Gastrocnemius medialis (tissue), 4 donors: ENCODE data around the gene RNF151. TPM values are rescaled to one million over a fixed set of nuclear protein-coding genes. Genes with fewer than 3 reads are reported as not detected.
A peak's percentile ranks its signal among the peaks of the same experiment; 100 is the strongest.
"Not testable (repeated sequence)": the region's sequence is repeated elsewhere in the genome, so short reads cannot be mapped to it uniquely, and the experiment has no call there.

Experiments
- ATAC-seq, 2 donors: fragments of 150-250 bp; one replicate each; pipeline ENCODE4 v1.9.1; 2016
- DNase-seq, 2 donors: peaks; one replicate each; pipeline ENCODE4 v3.0.0-alpha.2; 2019
- H3K27ac ChIP-seq, 4 donors: fragments of 200-600 bp; sonication (generic); 1 replicate in 1 of 4; 2 replicates in 3 of 4; pipeline ENCODE4 v1.5.1; 2016 to 2018; ENCODE audit warnings: mild to moderate bottlenecking in 2 of 4, moderate library complexity in 1 of 4
- H3K27me3 ChIP-seq, 3 donors: fragments of 200-600 bp; sonication (generic) in 2 of 3; 1 replicate in 1 of 3; 2 replicates in 2 of 3; pipeline versions ENCODE4 v1.5.1 to v1.6.0; 2016 to 2019; ENCODE audit warnings: mild to moderate bottlenecking in 1 of 3, moderate library complexity in 1 of 3
- H3K36me3 ChIP-seq, 2 donors: fragments of 200-600 bp; sonication (generic) in 1 of 2; one replicate each; pipeline ENCODE4 v1.5.1; 2017 to 2018
- H3K4me1 ChIP-seq, 2 donors: fragments of 200-600 bp; sonication (generic) in 1 of 2; one replicate each; pipeline ENCODE4 v1.5.1; 2016 to 2017; ENCODE audit warnings: mild to moderate bottlenecking in 2 of 2
- H3K4me3 ChIP-seq, 4 donors: fragments of 200-600 bp; sonication (generic) in 3 of 4; 1 replicate in 1 of 4; 2 replicates in 3 of 4; pipeline ENCODE4 v1.5.1; 2016 to 2019; ENCODE audit warnings: mild to moderate bottlenecking in 2 of 4
- H3K9me3 ChIP-seq, 3 donors: fragments of 200-600 bp; sonication (generic) in 2 of 3; 1 replicate in 1 of 3; 2 replicates in 2 of 3; pipeline ENCODE4 v1.5.1; 2016 to 2019
- POLR2A ChIP-seq, 2 donors: fragments of 450-650 bp; IDR thresholded peaks; one replicate each; pipeline ENCODE4 v1.6.1; 2017; ENCODE audit warnings: antibody characterized with exemption in 2 of 2, mild to moderate bottlenecking in 2 of 2, moderate library complexity in 2 of 2
- in situ Hi-C, 4 donors: fragments of 200-750 bp; cut with MboI; loops; one replicate each; pipeline versions ENCODE4 v1.15.0 to v1.8.0; 2017; ENCODE audit warnings: low sequenced_read_pairs in 4 of 4
- intact Hi-C: fragments of 100-400 bp; cut with DNase I; formaldehyde crosslinking; loops from one replicate; pipeline ENCODE4 v1.15.1; 2023; ENCODE audit warnings: low total_unique reads
- total RNA-seq, 4 donors: library from RNA; depleted of rRNA; stranded (reverse); fragments of >200 nt; gene quantifications; one replicate each; pipeline versions ENCODE4 v1.1.0 to v1.2.3, GENCODE V29; 2016
- TF ChIP-seq, protein P1 (sequence below), 5 experiments: fragments of 450-650 bp in 3 of 5; fragments of 200-600 bp in 2 of 5; sonication (generic) in 2 of 5; IDR thresholded peaks in 4 of 5; conservative IDR thresholded peaks in 1 of 5; 1 replicate in 4 of 5; 2 replicates in 1 of 5; pipeline ENCODE4 v1.5.1; 2016 to 2019; ENCODE audit warnings: antibody characterized with exemption in 5 of 5, mild to moderate bottlenecking in 3 of 5, moderate library complexity in 3 of 5

The RNF151 gene
- total RNA-seq, 4 donors from 2014 or later: not detected

DNA sequence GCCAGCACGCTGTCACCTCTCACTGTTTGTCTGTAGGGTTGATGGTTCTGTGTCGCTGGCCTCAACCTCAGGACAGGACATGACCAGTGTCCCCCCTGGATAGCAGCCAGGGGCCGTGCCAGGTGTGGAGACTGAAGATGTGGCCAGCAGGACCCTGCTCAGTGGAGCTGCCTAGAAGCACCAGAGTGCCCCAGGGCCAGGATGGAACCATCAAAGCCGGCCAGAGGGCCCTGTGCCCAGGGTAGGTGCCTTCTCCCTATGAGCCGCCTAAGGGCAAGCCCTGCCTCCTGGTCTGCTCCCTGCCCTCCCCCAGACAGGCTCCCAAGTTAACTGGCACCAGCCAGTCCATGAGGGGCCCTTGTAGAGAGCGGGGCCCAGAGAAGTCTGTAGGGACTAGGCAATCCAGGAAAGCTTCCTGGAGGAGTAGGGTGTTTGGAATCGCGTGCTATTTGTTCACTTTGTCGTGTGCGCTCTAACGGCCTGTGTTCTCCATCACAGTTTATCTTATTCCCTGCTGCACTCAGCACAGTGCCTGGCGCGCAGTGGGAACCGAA lies 7.9 kb upstream of the RNF151 start:
- no peaks in the 10 kb centered on the region for H3K27me3 ChIP-seq
- H3K4me3 ChIP-seq: peak overlapping the region; percentile 8 to 99 (median 83)
- H3K9me3 ChIP-seq: no peaks in the 10 kb centered on the region
- peaks cover 29 to 33% of the 10 kb centered on the region in 2 donors for H3K4me1 ChIP-seq
- DNase-seq (no peak), ATAC-seq (peak; percentile 0 to 17)
- in situ Hi-C loops: no loop called here
- peaks cover 0 to 25% of the 10 kb centered on the region in 2 donors for H3K36me3 ChIP-seq
- peak overlapping the region; percentile 84 to 100 (median 90) for H3K27ac ChIP-seq
- TF ChIP-seq, protein P1, sequence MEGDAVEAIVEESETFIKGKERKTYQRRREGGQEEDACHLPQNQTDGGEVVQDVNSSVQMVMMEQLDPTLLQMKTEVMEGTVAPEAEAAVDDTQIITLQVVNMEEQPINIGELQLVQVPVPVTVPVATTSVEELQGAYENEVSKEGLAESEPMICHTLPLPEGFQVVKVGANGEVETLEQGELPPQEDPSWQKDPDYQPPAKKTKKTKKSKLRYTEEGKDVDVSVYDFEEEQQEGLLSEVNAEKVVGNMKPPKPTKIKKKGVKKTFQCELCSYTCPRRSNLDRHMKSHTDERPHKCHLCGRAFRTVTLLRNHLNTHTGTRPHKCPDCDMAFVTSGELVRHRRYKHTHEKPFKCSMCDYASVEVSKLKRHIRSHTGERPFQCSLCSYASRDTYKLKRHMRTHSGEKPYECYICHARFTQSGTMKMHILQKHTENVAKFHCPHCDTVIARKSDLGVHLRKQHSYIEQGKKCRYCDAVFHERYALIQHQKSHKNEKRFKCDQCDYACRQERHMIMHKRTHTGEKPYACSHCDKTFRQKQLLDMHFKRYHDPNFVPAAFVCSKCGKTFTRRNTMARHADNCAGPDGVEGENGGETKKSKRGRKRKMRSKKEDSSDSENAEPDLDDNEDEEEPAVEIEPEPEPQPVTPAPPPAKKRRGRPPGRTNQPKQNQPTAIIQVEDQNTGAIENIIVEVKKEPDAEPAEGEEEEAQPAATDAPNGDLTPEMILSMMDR (IDR thresholded peaks at IDR 0.05 in 4 of 5, conservative IDR thresholded peaks at IDR 0.05 in 1 of 5): no peak
- TF ChIP-seq POLR2A (IDR thresholded peaks at IDR 0.05): no peak
- intact Hi-C loops: no loop called here

GRCh38 chr16:1959269-1960039 lies 7.2 kb upstream of the RNF151 start, which contains the start of gene NDUFB10:
TSS of gene NDUFB10 (plus strand) at chr16:1959538. CDS start at chr16:1959625, 87 bp downstream.
- TF ChIP-seq POLR2A (IDR thresholded peaks at IDR 0.05): peak; percentile 93 to 94
- TF ChIP-seq, protein P1 (IDR thresholded peaks at IDR 0.05 in 4 of 5, conservative IDR thresholded peaks at IDR 0.05 in 1 of 5): peak; percentile 50 to 79 (median 59)
- peaks cover 24 to 33% of the 10 kb centered on the region in 2 donors for H3K4me1 ChIP-seq
- ATAC-seq: peak; percentile 83 to 89
- no peaks in the 10 kb centered on the region for H3K27me3 ChIP-seq
- H3K36me3 ChIP-seq: peaks cover 0 to 25% of the 10 kb centered on the region in 2 donors
- intact Hi-C loops: no loop called here
- peak; percentile 83 to 91 for DNase-seq
- in situ Hi-C loops: no loop called here
- H3K27ac ChIP-seq: peak within 1 kb of the TSS; percentile 84 to 100 (median 90)
- peak within 1 kb of the TSS; percentile 65 to 99 (median 83) for H3K4me3 ChIP-seq
- no peaks in the 10 kb centered on the region for H3K9me3 ChIP-seq

DNA sequence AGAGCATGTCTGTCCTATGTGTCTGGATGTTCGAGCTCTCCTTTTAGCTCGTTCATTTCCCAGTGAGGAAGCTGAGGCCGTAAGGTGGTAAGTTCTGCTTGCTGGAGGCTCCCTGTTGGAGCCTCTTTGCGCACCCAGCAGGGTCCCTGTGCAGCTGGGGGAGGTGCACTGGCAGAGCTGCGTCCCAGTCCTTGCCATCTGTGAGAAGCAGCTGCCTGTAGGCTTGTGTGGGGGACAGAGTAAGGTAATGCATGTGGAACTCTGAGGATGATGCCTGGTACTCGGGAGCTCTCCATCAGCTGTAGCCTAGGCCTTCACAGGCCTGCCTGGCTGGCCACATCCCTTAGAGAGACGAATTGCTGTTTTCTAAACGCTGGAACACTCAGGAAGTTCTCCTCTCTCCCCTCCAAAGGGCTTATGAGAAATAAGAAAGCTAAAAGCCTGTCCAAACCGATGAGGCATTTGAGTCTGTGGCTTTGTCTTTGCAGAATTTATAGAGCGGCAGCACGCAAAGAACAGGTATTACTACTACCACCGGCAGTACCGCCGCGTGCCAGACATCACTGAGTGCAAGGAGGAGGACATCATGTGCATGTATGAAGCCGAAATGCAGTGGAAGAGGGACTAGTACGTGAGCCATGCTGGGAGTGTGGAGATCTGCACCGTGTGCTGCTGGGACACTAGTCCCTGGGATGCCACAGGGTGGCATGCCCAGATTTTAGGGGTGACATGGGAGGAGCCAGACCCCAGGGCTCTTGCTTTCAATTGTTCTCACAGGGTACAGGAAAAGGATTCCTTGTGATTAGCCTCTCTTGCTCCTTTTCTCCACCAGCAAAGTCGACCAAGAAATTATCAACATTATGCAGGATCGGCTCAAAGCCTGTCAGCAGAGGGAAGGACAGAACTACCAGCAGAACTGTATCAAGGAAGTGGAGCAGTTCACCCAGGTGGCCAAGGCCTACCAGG lies 5.7 kb upstream of the RNF151 start:
- H3K4me1 ChIP-seq: peaks cover 28 to 32% of the 10 kb centered on the region in 2 donors
- H3K27ac ChIP-seq: peak overlapping the region in 3 of 4 donors; percentile 84 to 100 (median 90)
- no peaks in the 10 kb centered on the region for H3K9me3 ChIP-seq
- H3K36me3 ChIP-seq: peaks cover 0 to 25% of the 10 kb centered on the region in 2 donors
- H3K4me3 ChIP-seq: peak overlapping the region; percentile 65 to 99 (median 83)
- TF ChIP-seq, protein P1 (IDR thresholded peaks at IDR 0.05 in 4 of 5, conservative IDR thresholded peaks at IDR 0.05 in 1 of 5): no peak
- no peak for TF ChIP-seq POLR2A (IDR thresholded peaks at IDR 0.05)
- no peaks in the 10 kb centered on the region for H3K27me3 ChIP-seq
- in situ Hi-C loops (no loop called here), intact Hi-C loops (no loop called here)
- DNase-seq (no peak), ATAC-seq (no peak)

DNA sequence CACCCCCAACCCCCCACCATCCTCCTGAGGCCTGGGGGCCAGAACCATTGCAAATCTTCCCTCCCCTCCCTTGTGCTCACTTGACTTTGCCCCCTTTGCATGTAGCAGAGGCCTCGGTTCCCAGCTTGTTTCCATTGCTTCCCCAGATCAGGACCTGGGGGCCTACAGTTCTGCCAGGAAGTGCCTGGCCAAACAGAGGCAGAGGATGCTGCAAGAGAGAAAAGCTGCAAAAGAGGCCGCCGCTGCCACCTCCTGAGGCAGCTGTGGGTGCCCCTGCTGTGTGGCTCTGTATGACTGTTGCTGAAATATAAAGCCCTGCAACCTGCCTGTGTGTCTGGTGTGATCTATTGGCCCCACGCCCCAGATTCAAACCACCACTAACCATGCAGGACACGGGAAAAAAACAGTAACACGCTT lies 5.0 kb upstream of the RNF151 start:
- TF ChIP-seq, protein P1 (IDR thresholded peaks at IDR 0.05 in 4 of 5, conservative IDR thresholded peaks at IDR 0.05 in 1 of 5): no peak
- TF ChIP-seq POLR2A (IDR thresholded peaks at IDR 0.05): no peak
- DNase-seq (no peak), ATAC-seq (no peak)
- Histone ChIP-seq H3K9me3 (no peaks in the 10 kb centered on the region), H3K4me1 (peaks cover 28 to 35% of the 10 kb centered on the region in 2 donors), H3K4me3 (no peak overlapping the region), H3K27ac (no peak overlapping the region), H3K27me3 (no peaks in the 10 kb centered on the region), H3K36me3 (peaks cover 0 to 25% of the 10 kb centered on the region in 2 donors)
- in situ Hi-C loops: no loop called here
- intact Hi-C loops: no loop called here

- ATAC-seq, in situ Hi-C loops, DNase-seq, H3K4me3 ChIP-seq, H3K9me3 ChIP-seq, intact Hi-C loops, H3K27me3 ChIP-seq: not testable (repeated sequence)
- Histone ChIP-seq H3K27ac (peak overlapping the region in 3 of 4 donors; percentile 88 to 99 (median 95)), H3K36me3 (peaks cover 0 to 25% of the 10 kb centered on the region in 2 donors), H3K4me1 (peaks cover 28 to 35% of the 10 kb centered on the region in 2 donors)
Measured at GRCh38 chr16:1962161-1963153, 4.2 kb upstream of the RNF151 start.
